Heart left ventricle (tissue), 13 donors: ENCODE data around the gene LRPAP1.

Source experiments
- POLR2A ChIP-seq, 2 donors: fragments of 450-650 bp; IDR thresholded peaks; one replicate each; pipeline ENCODE4 v1.6.1; 2017; ENCODE audit warnings: antibody characterized with exemption in 2 of 2, mild to moderate bottlenecking in 2 of 2, moderate library complexity in 2 of 2
- TF ChIP-seq, protein P1 (sequence below), 12 donors: fragments of 200-600 bp; sonication (generic) in 4 of 12; IDR thresholded peaks; one replicate each; pipeline versions ENCODE4 v1.5.0 to v1.8.0; 2018 to 2022; ENCODE audit warnings: antibody characterized with exemption in 12 of 12, mild to moderate bottlenecking in 5 of 12
- donor health status: ischemic (EF 13 %, LVEDD 7.1; RV severe dilation, severe dysfunction).
- donor health status: DM: no; HTN: yes; CAD: no.
- donor health status: DM: no; HTN: no; CAD: no.
- donor health status: ischemic (EF 25% LVEDD 6.9; RV normal size, moderate dysfunction).
- donor health status: ischemic (EF 25% LVEDD 5.7; RV mildly dilated, moderate dysfunction).
- donor health status: ischemic (EF 35%, LVEDD 5.7; RV mildly dilated, moderate dysfunction).
- donor health status: nonischemic (EF 11% LVEDD 7.7; RV severe dilation, severe dysfunction).
- donor health status: DM: yes; HTN: yes; CAD: no.
- donor health status: PGD.
- donor health status: ischemic (EF 29% LVEDD 5.4; RV normal size, mild dysfunction).
- donor health status: nonischemic (EF 23%, LVEDD 6.1; RV moderate dilation, normal function).

DNA sequence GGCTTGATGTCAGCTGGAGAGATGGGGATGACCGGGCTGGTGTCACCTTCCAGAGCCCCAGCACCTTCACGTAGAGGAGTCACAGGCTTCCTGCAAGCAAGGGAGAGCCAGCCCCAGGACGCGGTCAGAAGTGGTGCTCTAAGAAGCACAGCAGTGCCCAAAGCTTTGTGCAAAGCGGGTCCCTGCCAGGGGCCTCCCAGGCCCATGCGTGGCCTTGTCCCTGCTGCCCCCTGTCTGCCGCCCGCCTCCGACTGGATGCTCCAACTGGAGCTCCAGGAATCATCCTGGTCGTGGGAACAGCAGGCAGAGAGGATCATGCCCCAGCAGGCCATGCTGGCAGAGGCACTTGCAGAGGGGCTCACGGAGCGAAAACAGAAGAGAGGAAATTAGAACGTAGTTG lies 40.1 kb upstream of the LRPAP1 start:
- TF ChIP-seq, protein P1, sequence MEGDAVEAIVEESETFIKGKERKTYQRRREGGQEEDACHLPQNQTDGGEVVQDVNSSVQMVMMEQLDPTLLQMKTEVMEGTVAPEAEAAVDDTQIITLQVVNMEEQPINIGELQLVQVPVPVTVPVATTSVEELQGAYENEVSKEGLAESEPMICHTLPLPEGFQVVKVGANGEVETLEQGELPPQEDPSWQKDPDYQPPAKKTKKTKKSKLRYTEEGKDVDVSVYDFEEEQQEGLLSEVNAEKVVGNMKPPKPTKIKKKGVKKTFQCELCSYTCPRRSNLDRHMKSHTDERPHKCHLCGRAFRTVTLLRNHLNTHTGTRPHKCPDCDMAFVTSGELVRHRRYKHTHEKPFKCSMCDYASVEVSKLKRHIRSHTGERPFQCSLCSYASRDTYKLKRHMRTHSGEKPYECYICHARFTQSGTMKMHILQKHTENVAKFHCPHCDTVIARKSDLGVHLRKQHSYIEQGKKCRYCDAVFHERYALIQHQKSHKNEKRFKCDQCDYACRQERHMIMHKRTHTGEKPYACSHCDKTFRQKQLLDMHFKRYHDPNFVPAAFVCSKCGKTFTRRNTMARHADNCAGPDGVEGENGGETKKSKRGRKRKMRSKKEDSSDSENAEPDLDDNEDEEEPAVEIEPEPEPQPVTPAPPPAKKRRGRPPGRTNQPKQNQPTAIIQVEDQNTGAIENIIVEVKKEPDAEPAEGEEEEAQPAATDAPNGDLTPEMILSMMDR (IDR thresholded peaks at IDR 0.05) = no peak
- TF ChIP-seq POLR2A (IDR thresholded peaks at IDR 0.05) = no peak
